Memory B cell (primary cell): ENCODE results near the gene GNAI1.

Experiments
- ATAC-seq: fragments of 150-1000 bp; cut with Tn5 transposase; 2 replicates; pipeline ENCODE4 v1.10.0; 2021; ENCODE audit warnings: low read depth, mild to moderate bottlenecking, moderate library complexity
- DNase-seq, 2 donors: peaks; one replicate each; pipeline ENCODE4 v3.0.0; 2022; ENCODE audit warnings: low spot score in 2 of 2
- H3K27ac Mint-ChIP-seq: one replicate; pipeline ENCODE4 v1.8.0; 2022; ENCODE audit warnings: mild to moderate bottlenecking, moderate library complexity, mixed read lengths
- H3K27me3 Mint-ChIP-seq: one replicate; pipeline ENCODE4 v1.8.0; 2022; ENCODE audit warnings: mixed read lengths
- H3K36me3 Mint-ChIP-seq: one replicate; pipeline ENCODE4 v1.8.0; 2022; ENCODE audit warnings: mild to moderate bottlenecking, mixed read lengths
- H3K4me1 Mint-ChIP-seq: one replicate; pipeline ENCODE4 v1.8.0; 2022; ENCODE audit warnings: mixed read lengths
- H3K4me3 Mint-ChIP-seq: one replicate; pipeline ENCODE4 v1.8.0; 2022; ENCODE audit warnings: mild to moderate bottlenecking, moderate library complexity, mixed read lengths
- H3K9me3 Mint-ChIP-seq: one replicate; pipeline ENCODE4 v1.8.0; 2022; ENCODE audit warnings: mixed read lengths

GNAI1 gene

DNA sequence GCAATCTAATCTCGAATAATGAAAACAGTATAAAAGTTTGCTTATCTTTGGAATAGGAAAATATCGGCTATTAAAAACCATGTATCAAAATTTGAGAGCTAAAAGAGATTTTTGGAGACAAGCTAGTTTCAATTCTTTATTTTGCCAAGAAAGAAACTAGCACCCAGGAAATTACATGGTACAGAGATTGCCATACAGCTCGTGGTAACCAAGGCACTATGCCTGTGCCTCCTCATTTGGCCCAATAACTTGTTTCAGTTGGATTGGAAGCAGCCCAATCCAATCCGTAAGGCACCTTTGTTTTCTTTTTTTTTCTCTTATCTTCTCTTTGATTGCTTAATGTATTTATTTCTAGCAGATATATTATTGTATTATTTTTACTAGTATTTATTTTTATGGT is 55.0 kb downstream of the GNAI1 start:
- H3K27me3 Mint-ChIP-seq: no peaks in the 10 kb centered on the region
- H3K9me3 Mint-ChIP-seq: peaks cover 8% of the 10 kb centered on the region
- no peaks in the 10 kb centered on the region for H3K4me1 Mint-ChIP-seq
- no peak for ATAC-seq
- H3K36me3 Mint-ChIP-seq: no peaks in the 10 kb centered on the region
- no peak overlapping the region for H3K27ac Mint-ChIP-seq
- no peak overlapping the region for H3K4me3 Mint-ChIP-seq
- DNase-seq: no peak

DNA sequence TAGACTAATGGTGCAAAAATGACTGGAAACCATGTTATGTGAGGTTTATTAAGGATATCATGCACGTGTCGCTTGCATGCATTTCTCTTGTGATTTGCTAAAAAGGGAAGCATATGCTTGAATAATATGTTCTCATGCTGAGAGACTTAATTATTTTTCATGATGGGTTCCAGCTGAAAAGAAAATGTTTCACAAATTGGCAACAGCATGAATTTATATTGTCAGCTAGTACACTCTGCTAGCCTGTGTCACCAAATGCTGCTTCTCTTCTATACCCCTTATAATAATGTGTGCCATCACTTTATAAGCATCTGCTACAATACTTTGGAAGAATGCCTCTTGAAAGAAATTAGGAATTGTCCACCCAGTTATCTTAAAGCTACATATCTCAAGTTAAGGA is 63.0 kb downstream of the GNAI1 start:
- no peak overlapping the region for H3K27ac Mint-ChIP-seq
- H3K4me1 Mint-ChIP-seq: no peaks in the 10 kb centered on the region
- no peaks in the 10 kb centered on the region for H3K9me3 Mint-ChIP-seq
- H3K36me3 Mint-ChIP-seq: no peaks in the 10 kb centered on the region
- DNase-seq: no peak
- H3K4me3 Mint-ChIP-seq: no peak overlapping the region
- no peak for ATAC-seq
- H3K27me3 Mint-ChIP-seq: no peaks in the 10 kb centered on the region

DNA sequence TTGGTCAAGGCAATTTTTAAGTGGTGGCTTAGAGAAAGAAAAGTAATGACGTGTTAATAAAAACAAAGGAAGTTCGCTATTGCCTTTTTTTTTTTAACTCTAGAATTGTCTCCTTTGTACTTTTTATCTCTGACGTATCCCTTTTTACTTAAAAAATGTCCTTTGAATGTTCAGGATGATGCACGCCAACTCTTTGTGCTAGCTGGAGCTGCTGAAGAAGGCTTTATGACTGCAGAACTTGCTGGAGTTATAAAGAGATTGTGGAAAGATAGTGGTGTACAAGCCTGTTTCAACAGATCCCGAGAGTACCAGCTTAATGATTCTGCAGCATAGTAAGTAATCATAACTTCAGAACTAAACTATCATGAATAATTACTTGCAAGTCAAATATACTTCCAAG is 64.4 kb downstream of the GNAI1 start:
- Mint-ChIP-seq H3K4me1 (no peaks in the 10 kb centered on the region), H3K4me3 (no peak overlapping the region), H3K27ac (no peak overlapping the region), H3K9me3 (no peaks in the 10 kb centered on the region), H3K27me3 (no peaks in the 10 kb centered on the region), H3K36me3 (no peaks in the 10 kb centered on the region)
- no peak for DNase-seq
- ATAC-seq: no peak

DNA sequence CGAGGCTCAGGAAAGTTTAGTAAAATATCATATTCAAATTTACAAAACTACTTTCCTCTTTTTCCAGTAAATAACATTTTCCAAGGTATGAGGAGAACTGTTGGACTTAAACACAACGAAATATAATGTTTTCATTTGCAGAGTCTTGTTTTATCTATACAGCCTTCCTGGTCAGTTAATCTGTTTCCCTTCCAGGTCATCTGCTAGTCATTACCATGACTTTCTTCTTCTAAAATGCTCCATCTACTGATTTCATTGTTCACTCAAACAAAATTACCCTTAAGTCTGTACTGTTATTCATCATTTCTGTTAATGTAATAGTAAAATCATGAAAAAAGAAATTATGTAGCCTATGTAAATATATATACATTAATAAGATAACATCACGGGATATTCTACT is 69.8 kb downstream of the GNAI1 start:
- Mint-ChIP-seq H3K36me3 (no peaks in the 10 kb centered on the region), H3K27ac (no peak overlapping the region), H3K9me3 (no peaks in the 10 kb centered on the region), H3K27me3 (no peaks in the 10 kb centered on the region), H3K4me1 (no peaks in the 10 kb centered on the region), H3K4me3 (no peak overlapping the region)
- no peak for ATAC-seq
- DNase-seq: no peak

DNA sequence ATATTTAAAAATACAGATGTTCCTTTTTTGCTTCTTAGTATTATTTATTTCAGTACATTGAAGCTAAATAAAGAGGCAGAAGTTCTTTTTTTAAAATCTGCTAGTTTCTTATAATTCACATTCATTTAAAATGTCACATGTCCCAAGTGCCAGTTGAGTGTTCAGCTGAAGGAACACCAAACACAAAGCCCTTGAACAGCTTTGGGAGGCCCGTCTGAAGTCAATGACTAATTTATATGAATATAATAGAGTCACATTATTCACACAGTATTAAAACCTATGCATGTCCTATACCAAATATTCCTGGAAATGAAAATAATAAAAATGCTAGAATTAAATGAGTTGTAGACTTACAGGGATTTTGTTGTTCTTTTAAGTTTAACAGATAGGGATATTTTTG is 70.3 kb downstream of the GNAI1 start:
- no peak overlapping the region for H3K4me3 Mint-ChIP-seq
- ATAC-seq: no peak
- no peaks in the 10 kb centered on the region for H3K4me1 Mint-ChIP-seq
- no peaks in the 10 kb centered on the region for H3K36me3 Mint-ChIP-seq
- no peaks in the 10 kb centered on the region for H3K27me3 Mint-ChIP-seq
- no peak for DNase-seq
- H3K27ac Mint-ChIP-seq: no peak overlapping the region
- H3K9me3 Mint-ChIP-seq: no peaks in the 10 kb centered on the region

DNA sequence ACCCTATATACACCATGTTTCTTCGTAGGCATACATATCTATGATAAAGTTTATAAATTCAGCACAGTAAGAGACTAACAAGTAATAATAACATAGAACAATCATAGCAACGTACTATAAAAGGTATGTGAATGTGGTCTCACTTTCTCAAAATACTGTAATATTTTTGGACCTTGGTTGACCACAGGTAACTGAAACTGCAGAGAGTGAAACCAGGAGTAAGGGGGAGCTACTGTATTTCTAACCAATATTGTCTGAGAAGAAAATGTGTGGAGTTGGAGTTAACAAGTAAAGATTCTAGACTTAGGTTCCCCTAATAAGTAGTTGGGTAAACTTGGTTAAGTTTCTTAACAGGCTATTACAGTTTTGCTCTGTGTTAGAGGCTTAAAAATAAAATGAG is 72.1 kb downstream of the GNAI1 start:
- ATAC-seq: no peak
- no peak overlapping the region for H3K27ac Mint-ChIP-seq
- no peak overlapping the region for H3K4me3 Mint-ChIP-seq
- DNase-seq: no peak
- no peaks in the 10 kb centered on the region for H3K4me1 Mint-ChIP-seq
- H3K36me3 Mint-ChIP-seq: no peaks in the 10 kb centered on the region
- H3K9me3 Mint-ChIP-seq: no peaks in the 10 kb centered on the region
- H3K27me3 Mint-ChIP-seq: no peaks in the 10 kb centered on the region

- no peak for DNase-seq
- Mint-ChIP-seq H3K27ac (no peak overlapping the region), H3K9me3 (no peaks in the 10 kb centered on the region), H3K27me3 (no peaks in the 10 kb centered on the region), H3K4me3 (no peak overlapping the region), H3K36me3 (no peaks in the 10 kb centered on the region), H3K4me1 (no peaks in the 10 kb centered on the region)
- ATAC-seq: no peak
These were observed 72.9 kb downstream of the GNAI1 start for GRCh38 chr7:80207501-80207900.

GRCh38 chr7:80208700-80209099 is 74.1 kb downstream of the GNAI1 start:
- ATAC-seq: no peak
- no peak overlapping the region for H3K27ac Mint-ChIP-seq
- no peak for DNase-seq

GRCh38 chr7:80210400-80210799 is 75.8 kb downstream of the GNAI1 start:
- no peaks in the 10 kb centered on the region for H3K27me3 Mint-ChIP-seq
- H3K27ac Mint-ChIP-seq: no peak overlapping the region
- DNase-seq: no peak
- no peaks in the 10 kb centered on the region for H3K36me3 Mint-ChIP-seq
- no peaks in the 10 kb centered on the region for H3K4me1 Mint-ChIP-seq
- no peaks in the 10 kb centered on the region for H3K9me3 Mint-ChIP-seq
- ATAC-seq: no peak
- H3K4me3 Mint-ChIP-seq: no peak overlapping the region

More at GRCh38 chr7:80208700-80209099, 74.1 kb downstream of the GNAI1 start:
- no peaks in the 10 kb centered on the region for H3K4me1 Mint-ChIP-seq
- no peaks in the 10 kb centered on the region for H3K36me3 Mint-ChIP-seq
- no peaks in the 10 kb centered on the region for H3K27me3 Mint-ChIP-seq
- no peak overlapping the region for H3K4me3 Mint-ChIP-seq
- no peaks in the 10 kb centered on the region for H3K9me3 Mint-ChIP-seq

- H3K27ac Mint-ChIP-seq: no peak overlapping the region
- H3K4me3 Mint-ChIP-seq: no peak overlapping the region
- H3K27me3 Mint-ChIP-seq: no peaks in the 10 kb centered on the region
- no peaks in the 10 kb centered on the region for H3K36me3 Mint-ChIP-seq
- no peaks in the 10 kb centered on the region for H3K4me1 Mint-ChIP-seq
- no peaks in the 10 kb centered on the region for H3K9me3 Mint-ChIP-seq
- no peak for ATAC-seq
- no peak for DNase-seq
These were observed 79.2 kb downstream of the GNAI1 start for GRCh38 chr7:80213814-80214213.

GRCh38 chr7:80215734-80216133 is 81.1 kb downstream of the GNAI1 start:
- DNase-seq: no peak
- no peaks in the 10 kb centered on the region for H3K27me3 Mint-ChIP-seq
- no peak for ATAC-seq

DNA sequence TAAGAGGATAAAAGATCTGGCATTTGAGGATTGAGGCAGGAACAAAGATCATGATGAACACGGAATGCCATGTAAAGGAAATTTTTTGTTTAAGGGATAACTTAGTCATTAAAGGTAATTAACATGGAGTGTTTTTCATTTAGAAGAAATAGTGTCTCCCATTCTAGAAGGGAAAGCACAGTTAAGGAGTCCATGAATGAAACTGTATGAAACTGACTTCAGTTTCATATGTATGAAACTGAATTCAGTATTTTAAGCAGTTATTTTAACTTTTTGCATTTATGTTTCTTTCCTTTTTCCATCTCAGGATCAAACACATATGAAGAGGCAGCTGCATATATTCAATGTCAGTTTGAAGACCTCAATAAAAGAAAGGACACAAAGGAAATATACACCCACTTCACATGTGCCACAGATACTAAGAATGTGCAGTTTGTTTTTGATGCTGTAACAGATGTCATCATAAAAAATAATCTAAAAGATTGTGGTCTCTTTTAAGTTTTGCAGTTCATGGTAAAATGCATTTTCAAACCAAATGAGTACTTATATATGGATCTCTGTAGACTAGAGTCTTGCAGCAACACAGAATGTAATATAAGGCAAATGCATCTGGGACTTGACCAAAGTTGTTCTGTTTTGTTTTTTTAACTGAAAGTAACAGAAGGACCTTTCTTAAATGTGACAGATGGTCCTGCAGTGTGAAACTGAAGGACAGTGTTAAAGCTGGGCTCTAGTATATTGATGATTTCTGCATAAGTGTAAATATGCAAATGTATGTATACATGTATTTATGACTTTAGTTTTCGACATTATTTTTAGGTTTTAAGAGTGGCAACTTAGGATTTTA is 82.6 kb downstream of the GNAI1 start:
- DNase-seq: no peak
- H3K4me1 Mint-ChIP-seq: no peaks in the 10 kb centered on the region
- ATAC-seq: no peak

More at GRCh38 chr7:80215734-80216133, 81.1 kb downstream of the GNAI1 start:
- no peaks in the 10 kb centered on the region for H3K36me3 Mint-ChIP-seq
- no peaks in the 10 kb centered on the region for H3K4me1 Mint-ChIP-seq
- H3K9me3 Mint-ChIP-seq: no peaks in the 10 kb centered on the region
- no peak overlapping the region for H3K27ac Mint-ChIP-seq
- no peak overlapping the region for H3K4me3 Mint-ChIP-seq

DNA sequence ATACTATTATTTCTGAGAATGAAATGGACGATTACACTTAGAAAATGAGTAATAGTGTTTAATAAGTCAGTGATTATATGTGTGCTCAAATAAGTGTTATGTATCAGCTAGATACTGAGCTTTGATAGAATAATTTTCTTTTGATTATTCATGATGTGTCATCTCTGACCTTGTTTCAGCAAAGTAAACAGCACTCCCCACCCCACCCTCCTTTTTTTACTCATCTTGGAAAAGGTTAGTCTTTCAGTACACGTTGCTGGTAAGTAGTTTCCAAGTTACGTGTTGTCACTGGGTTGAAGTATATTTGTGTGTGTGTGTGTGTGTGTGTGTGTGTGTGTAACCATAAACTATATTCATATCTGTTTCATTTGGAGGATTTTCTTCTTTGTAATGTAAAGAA is 84.1 kb downstream of the GNAI1 start:
- Mint-ChIP-seq H3K4me1 (no peaks in the 10 kb centered on the region), H3K27ac (no peak overlapping the region), H3K4me3 (no peak overlapping the region), H3K9me3 (no peaks in the 10 kb centered on the region), H3K27me3 (no peaks in the 10 kb centered on the region), H3K36me3 (no peaks in the 10 kb centered on the region)
- ATAC-seq (no peak), DNase-seq (no peak)

More for the DNA sequence above, 82.6 kb downstream of the GNAI1 start:
- Mint-ChIP-seq H3K27me3 (no peaks in the 10 kb centered on the region), H3K9me3 (no peaks in the 10 kb centered on the region), H3K36me3 (no peaks in the 10 kb centered on the region), H3K27ac (no peak overlapping the region), H3K4me3 (no peak overlapping the region)

GRCh38 chr7:80220022-80220634 is 85.5 kb downstream of the GNAI1 start:
- H3K4me3 Mint-ChIP-seq: no peak overlapping the region
- H3K36me3 Mint-ChIP-seq: no peaks in the 10 kb centered on the region
- no peak overlapping the region for H3K27ac Mint-ChIP-seq
- no peaks in the 10 kb centered on the region for H3K4me1 Mint-ChIP-seq
- ATAC-seq (no peak), DNase-seq (no peak)
- no peaks in the 10 kb centered on the region for H3K27me3 Mint-ChIP-seq
- no peaks in the 10 kb centered on the region for H3K9me3 Mint-ChIP-seq

DNA sequence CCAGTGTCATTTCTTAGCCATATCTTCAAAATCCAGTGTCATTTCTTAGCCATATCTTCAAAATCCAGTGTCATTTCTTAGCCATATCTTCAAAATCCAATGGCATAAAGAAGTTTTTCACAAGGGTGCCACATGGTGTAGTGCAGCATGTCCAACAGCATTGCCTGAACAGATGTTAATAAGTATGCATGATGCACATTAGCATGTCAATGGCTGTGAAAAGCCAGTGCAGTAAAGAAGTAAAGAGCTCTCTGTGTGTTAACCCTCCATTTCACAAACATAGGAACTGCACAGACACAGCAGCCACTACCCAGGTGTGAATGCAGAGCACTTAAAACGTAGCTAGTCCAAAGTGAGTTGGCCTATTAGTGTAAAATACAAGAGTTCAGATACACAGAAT is 89.8 kb downstream of the GNAI1 start:
- H3K9me3 Mint-ChIP-seq: no peaks in the 10 kb centered on the region

More for the DNA sequence above, 89.8 kb downstream of the GNAI1 start:
- no peak for DNase-seq
- H3K4me3 Mint-ChIP-seq: no peak overlapping the region
- no peak overlapping the region for H3K27ac Mint-ChIP-seq
- no peak for ATAC-seq
- no peaks in the 10 kb centered on the region for H3K4me1 Mint-ChIP-seq
- H3K36me3 Mint-ChIP-seq: no peaks in the 10 kb centered on the region
- H3K27me3 Mint-ChIP-seq: no peaks in the 10 kb centered on the region
